Neuron (in vitro differentiated cells): ENCODE results near the gene SARNP.
A peak's percentile ranks its signal among the peaks of the same experiment; 100 is the strongest.
"Not testable (repeated sequence)": the region's sequence is repeated elsewhere in the genome, so short reads cannot be mapped to it uniquely, and the experiment has no call there.

Experiments used
- H2AFZ ChIP-seq: one replicate; pipeline ENCODE4 v1.6.1; 2013; ENCODE audit warnings: low read depth, mild to moderate bottlenecking, inconsistent platforms, low read length, moderate library complexity
- H3K27me3 ChIP-seq: one replicate; pipeline ENCODE4 v1.6.1; 2013; ENCODE audit warnings: low read length; ENCODE audit not compliant: insufficient read depth
- H3K36me3 ChIP-seq: one replicate; pipeline ENCODE4 v1.6.1; 2013; ENCODE audit warnings: low read length; ENCODE audit not compliant: insufficient read depth
- H3K4me1 ChIP-seq: one replicate; pipeline ENCODE4 v1.6.1; 2013; ENCODE audit warnings: low read length; ENCODE audit not compliant: insufficient read depth
- H3K4me3 ChIP-seq: 2 replicates; pipeline ENCODE4 v1.5.1; 2013; ENCODE audit warnings: mild to moderate bottlenecking, low read length, moderate library complexity
- H3K9me3 ChIP-seq: one replicate; pipeline ENCODE4 v1.6.1; 2013; ENCODE audit warnings: low read length

The SARNP gene

GRCh38 chr12:55845785-55846496 lies 28.4 kb upstream of the SARNP start:
- Histone ChIP-seq H3K36me3 (no peaks in the 10 kb centered on the region), H3K9me3 (no peaks in the 10 kb centered on the region), H3K4me1 (peaks cover 14% of the 10 kb centered on the region), H3K27me3 (peaks cover 6% of the 10 kb centered on the region), H3K4me3 (no peak overlapping the region), H2AFZ (no peak overlapping the region)

GRCh38 chr12:55845361-55845760 lies 27.8 kb upstream of the SARNP start:
- Histone ChIP-seq H3K4me3 (no peak overlapping the region), H3K9me3 (no peaks in the 10 kb centered on the region), H2AFZ (no peak overlapping the region), H3K4me1 (peaks cover 8% of the 10 kb centered on the region), H3K36me3 (no peaks in the 10 kb centered on the region), H3K27me3 (peaks cover 6% of the 10 kb centered on the region)

- Histone ChIP-seq H3K27me3 (peaks cover 6% of the 10 kb centered on the region), H3K4me3 (no peak overlapping the region), H3K36me3 (no peaks in the 10 kb centered on the region), H3K4me1 (peaks cover 4% of the 10 kb centered on the region), H3K9me3 (no peaks in the 10 kb centered on the region), H2AFZ (no peak overlapping the region)
These were observed 27.4 kb upstream of the SARNP start for GRCh38 chr12:55844961-55845360.

GRCh38 chr12:55843431-55843830 lies 25.9 kb upstream of the SARNP start:
- Histone ChIP-seq H2AFZ (no peak overlapping the region), H3K36me3 (no peaks in the 10 kb centered on the region), H3K9me3 (no peaks in the 10 kb centered on the region), H3K4me1 (peaks cover 9% of the 10 kb centered on the region), H3K4me3 (no peak overlapping the region), H3K27me3 (peaks cover 6% of the 10 kb centered on the region)

GRCh38 chr12:55842681-55843429 lies 25.3 kb upstream of the SARNP start, which contains the start of gene MMP19:
MMP19 (minus strand) TSS chr12:55842936; CDS start chr12:55842830, 106 bp downstream.
- H2AFZ ChIP-seq, result no peak within 1 kb of the TSS
- peaks cover 6% of the 10 kb centered on the region for H3K27me3 ChIP-seq
- H3K36me3 ChIP-seq, result no peaks in the 10 kb centered on the region
- no peaks in the 10 kb centered on the region for H3K9me3 ChIP-seq
- peaks cover 12% of the 10 kb centered on the region for H3K4me1 ChIP-seq
- H3K4me3 ChIP-seq, result no peak within 1 kb of the TSS

- peaks cover 11% of the 10 kb centered on the region for H3K4me1 ChIP-seq
- no peaks in the 10 kb centered on the region for H3K36me3 ChIP-seq
- H3K9me3 ChIP-seq, result no peaks in the 10 kb centered on the region
- H3K27me3 ChIP-seq, result peaks cover 6% of the 10 kb centered on the region
- H2AFZ ChIP-seq, result no peak overlapping the region
- H3K4me3 ChIP-seq, result no peak overlapping the region
These were observed 23.2 kb upstream of the SARNP start for GRCh38 chr12:55840581-55841351.

GRCh38 chr12:55839345-55840140 lies 22.0 kb upstream of the SARNP start:
- peaks cover 6% of the 10 kb centered on the region for H3K27me3 ChIP-seq
- H3K9me3 ChIP-seq, result no peaks in the 10 kb centered on the region
- H3K36me3 ChIP-seq, result no peaks in the 10 kb centered on the region
- H3K4me3 ChIP-seq, result no peak overlapping the region
- no peak overlapping the region for H2AFZ ChIP-seq
- peaks cover 11% of the 10 kb centered on the region for H3K4me1 ChIP-seq

- H3K27me3 ChIP-seq, result peaks cover 6% of the 10 kb centered on the region
- no peak overlapping the region for H2AFZ ChIP-seq
- no peak overlapping the region for H3K4me3 ChIP-seq
- no peaks in the 10 kb centered on the region for H3K9me3 ChIP-seq
- no peaks in the 10 kb centered on the region for H3K36me3 ChIP-seq
- peaks cover 11% of the 10 kb centered on the region for H3K4me1 ChIP-seq
These were observed 20.8 kb upstream of the SARNP start for GRCh38 chr12:55838361-55838760.

GRCh38 chr12:55834400-55834799 lies 16.9 kb upstream of the SARNP start:
- peaks cover 18% of the 10 kb centered on the region for H3K4me1 ChIP-seq
- not testable (repeated sequence) for H3K9me3 ChIP-seq, H2AFZ ChIP-seq, H3K27me3 ChIP-seq, H3K4me3 ChIP-seq, H3K36me3 ChIP-seq

- Histone ChIP-seq H3K4me1 (peaks cover 22% of the 10 kb centered on the region), H3K27me3 (no peaks in the 10 kb centered on the region), H2AFZ (no peak overlapping the region), H3K9me3 (no peaks in the 10 kb centered on the region), H3K4me3 (no peak overlapping the region), H3K36me3 (peaks cover 3% of the 10 kb centered on the region)
These were observed 15.5 kb upstream of the SARNP start for GRCh38 chr12:55833056-55833455.

- Histone ChIP-seq H2AFZ (no peak overlapping the region), H3K27me3 (no peaks in the 10 kb centered on the region), H3K36me3 (peaks cover 12% of the 10 kb centered on the region), H3K4me1 (peaks cover 29% of the 10 kb centered on the region), H3K4me3 (peak overlapping the region; percentile 76), H3K9me3 (no peaks in the 10 kb centered on the region)
These were observed 13.9 kb upstream of the SARNP start for GRCh38 chr12:55831447-55831815.

- H3K36me3 ChIP-seq, result peaks cover 13% of the 10 kb centered on the region
- H3K27me3 ChIP-seq, result no peaks in the 10 kb centered on the region
- peak overlapping the region; percentile 76 for H3K4me3 ChIP-seq
- H2AFZ ChIP-seq, result peak overlapping the region; percentile 40
- H3K9me3 ChIP-seq, result no peaks in the 10 kb centered on the region
- peaks cover 29% of the 10 kb centered on the region for H3K4me1 ChIP-seq
These were observed 13.3 kb upstream of the SARNP start for GRCh38 chr12:55830601-55831446.
